ENCODE results near the gene UQCRQ. TPM values are rescaled to one million over a fixed set of nuclear protein-coding genes. Genes with fewer than 3 reads are reported as not detected.

UQCRQ gene
- total and polyA plus RNA-seq, 2 of the 13 experiments (the other 11 are each of a cell fraction or from before 2014, with no cell fraction given), result 257 to 575 TPM

- TF ChIP-seq PRDM10 (CRISPR knock-in tag; IDR thresholded peaks at IDR 0.05; ENCODE audit: low read depth) (peak; percentile 88), ZBTB40 (IDR thresholded peaks at IDR 0.05) (no peak), ZBTB40 (CRISPR knock-in tag; IDR thresholded peaks at IDR 0.05) (peak; percentile 58; the same call in 1 of the 2 replicates), ZNF331 (CRISPR knock-in tag; IDR thresholded peaks at IDR 0.05) (no peak), ZNF549 (CRISPR knock-in tag; IDR thresholded peaks at IDR 0.05) (no peak), ZNF318 (CRISPR knock-in tag; IDR thresholded peaks at IDR 0.05) (no peak), ZEB1 (IDR thresholded peaks at IDR 0.05; ENCODE audit: insufficient replicate concordance, low read depth) (peak; percentile 27)
These were observed 36.6 kb upstream of the UQCRQ start (continued) for GRCh38 chr5:132829742-132830435.
